Left renal cortex interstitium (tissue), 4 donors: ENCODE data around the gene KCTD8. TPM values are rescaled to one million over a fixed set of nuclear protein-coding genes. Genes with fewer than 3 reads are reported as not detected.

Source experiments
- DNase-seq, 4 donors: peaks; one replicate each; pipeline ENCODE4 v3.0.0-alpha.2; 2013; ENCODE audit warnings: low read depth in 4 of 4, low spot score in 2 of 4, missing footprints in 1 of 4
- polyA plus RNA-seq, 4 donors: library from polyadenylated mRNA; unstranded; fragments of 120-200 nt; gene quantifications; one replicate each; pipeline ENCODE4 v1.2.1, GENCODE V29; 2013; ENCODE audit not compliant: insufficient read length in 4 of 4

The KCTD8 gene
- polyA plus RNA-seq = 1 to 10 TPM; 3.0 to 4.9 (median 4.4) TPM

- peak; percentile 50 to 80 (median 68) for DNase-seq
Measured at GRCh38 chr4:44448521-44449461, at the start of gene KCTD8. Gene KCTD8 (minus strand): TSS chr4:44448809.

- no peak for DNase-seq
Measured at GRCh38 chr4:44494810-44495701, 46.4 kb upstream of the KCTD8 start.

- no peak for DNase-seq
Measured at GRCh38 chr4:44493924-44494323, 45.3 kb upstream of the KCTD8 start.

GRCh38 chr4:44487341-44487740 is 38.7 kb upstream of the KCTD8 start:
- DNase-seq = no peak

GRCh38 chr4:44479731-44480130 is 31.1 kb upstream of the KCTD8 start:
- DNase-seq = no peak

- DNase-seq = no peak
Measured at GRCh38 chr4:44462259-44462658, 13.7 kb upstream of the KCTD8 start.

- DNase-seq = peak in 1 of 4 donors; percentile 35
Measured at GRCh38 chr4:44447563-44448504, 775 bp downstream of the KCTD8 start.

- DNase-seq = no peak
Measured at GRCh38 chr4:44446801-44447562, 1.6 kb downstream of the KCTD8 start.

GRCh38 chr4:44446191-44446590 is 2.4 kb downstream of the KCTD8 start:
- DNase-seq = no peak

GRCh38 chr4:44438687-44439086 is 9.9 kb downstream of the KCTD8 start:
- no peak for DNase-seq

- no peak for DNase-seq
Measured at GRCh38 chr4:44434247-44434646, 14.4 kb downstream of the KCTD8 start.

GRCh38 chr4:44425614-44426208 is 22.9 kb downstream of the KCTD8 start:
- DNase-seq = no peak

- no peak for DNase-seq
Measured at GRCh38 chr4:44422912-44423311, 25.7 kb downstream of the KCTD8 start.

- no peak for DNase-seq
Measured at GRCh38 chr4:44421330-44422065, 27.1 kb downstream of the KCTD8 start.

- no peak for DNase-seq
Measured at GRCh38 chr4:44415251-44415650, 33.4 kb downstream of the KCTD8 start.

- no peak for DNase-seq
Measured at GRCh38 chr4:44368413-44369167, 80.0 kb downstream of the KCTD8 start.

GRCh38 chr4:44354172-44354571 is 94.4 kb downstream of the KCTD8 start:
- DNase-seq = no peak

GRCh38 chr4:44351069-44351468 is 97.5 kb downstream of the KCTD8 start:
- no peak for DNase-seq
